GM20431 (cell line): ENCODE results near the gene ELAVL4.
"Not testable (repeated sequence)": the region's sequence is repeated elsewhere in the genome, so short reads cannot be mapped to it uniquely, and the experiment has no call there.

ENCODE experiments used
- in situ Hi-C: fragments of 300-500 bp; cut with MseI, MboI; formaldehyde crosslinking; loops from one replicate; pipeline ENCODE4 v1.15.0; 2020; ENCODE audit warnings: low sequenced_read_pairs; ENCODE audit not compliant: unreplicated experiment

The ELAVL4 gene

DNA sequence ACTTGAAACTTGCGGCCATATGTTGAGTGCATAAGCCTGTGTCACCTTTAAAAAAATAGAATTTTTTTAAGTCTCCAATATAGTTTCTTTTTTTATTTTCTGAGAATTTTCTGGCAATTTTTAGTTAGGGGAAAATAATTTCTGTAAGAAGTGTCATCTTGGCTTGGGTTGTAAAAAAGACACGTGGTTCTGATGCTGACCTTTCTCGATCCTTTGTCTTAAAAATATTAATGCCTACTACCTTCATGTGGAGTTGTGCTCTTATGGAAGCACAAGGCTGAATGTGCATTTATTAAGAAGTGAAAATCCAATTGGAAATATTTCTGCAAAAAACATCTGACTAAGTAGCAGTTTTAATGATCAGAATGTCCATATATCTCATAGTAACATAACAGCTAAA is 3.5 kb downstream of the ELAVL4 start:
- in situ Hi-C loops = no loop called here

DNA sequence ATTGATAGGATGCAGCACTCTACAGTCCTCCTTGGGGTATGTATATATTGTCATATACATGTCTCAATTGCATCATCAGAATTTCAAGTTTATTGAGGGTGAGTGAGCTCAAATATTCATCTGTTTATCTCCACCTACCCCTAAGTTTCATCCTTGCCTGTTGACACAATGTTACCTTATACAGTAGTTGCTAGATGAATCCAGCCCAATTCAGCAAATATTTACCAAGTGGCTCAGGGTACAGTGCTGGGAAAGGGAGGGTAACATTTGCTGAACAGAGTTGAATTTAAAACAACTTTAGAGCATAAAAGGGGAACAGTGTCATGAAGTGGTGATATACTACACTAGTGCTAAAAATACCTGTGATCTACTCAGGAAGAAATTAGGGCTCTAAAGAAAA is 14.4 kb downstream of the ELAVL4 start:
- in situ Hi-C loops = no loop called here

DNA sequence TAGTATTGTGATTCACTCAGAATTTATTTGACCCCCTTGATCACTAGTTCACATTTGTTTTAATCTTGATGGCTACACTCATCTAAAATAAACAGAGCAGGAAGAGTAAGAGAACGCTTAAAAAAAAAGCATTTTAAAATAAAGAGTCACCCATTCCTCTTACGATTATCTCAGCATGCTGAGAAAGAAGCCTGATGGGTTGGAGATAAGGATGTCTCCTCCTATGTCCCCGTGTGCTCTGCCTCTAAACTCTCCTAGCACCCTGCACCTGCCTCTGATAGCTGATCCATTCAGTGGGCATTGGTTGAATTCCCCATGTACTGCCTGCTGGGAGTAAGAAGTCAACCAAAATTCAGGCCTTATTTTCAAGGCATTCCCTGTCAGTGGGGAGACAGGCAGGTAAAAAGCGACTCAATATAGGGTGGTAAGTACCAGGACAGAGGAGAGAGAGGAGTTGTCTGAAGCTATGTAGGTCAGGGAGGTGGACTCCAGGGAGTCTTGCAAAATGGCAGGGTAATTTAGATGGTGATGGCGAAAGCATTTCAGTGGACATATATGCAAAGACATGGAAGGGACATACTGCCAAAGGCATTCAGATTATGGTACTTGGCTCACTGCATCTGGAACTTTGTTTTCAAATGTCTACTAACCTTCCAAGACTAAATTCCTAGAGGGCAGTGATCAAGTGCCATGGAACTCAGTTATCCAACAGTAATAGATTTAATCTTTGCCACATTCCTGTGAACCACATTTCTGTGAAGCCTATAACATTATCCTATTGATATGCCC is 18.4 kb downstream of the ELAVL4 start:
- in situ Hi-C loops = no loop called here

DNA sequence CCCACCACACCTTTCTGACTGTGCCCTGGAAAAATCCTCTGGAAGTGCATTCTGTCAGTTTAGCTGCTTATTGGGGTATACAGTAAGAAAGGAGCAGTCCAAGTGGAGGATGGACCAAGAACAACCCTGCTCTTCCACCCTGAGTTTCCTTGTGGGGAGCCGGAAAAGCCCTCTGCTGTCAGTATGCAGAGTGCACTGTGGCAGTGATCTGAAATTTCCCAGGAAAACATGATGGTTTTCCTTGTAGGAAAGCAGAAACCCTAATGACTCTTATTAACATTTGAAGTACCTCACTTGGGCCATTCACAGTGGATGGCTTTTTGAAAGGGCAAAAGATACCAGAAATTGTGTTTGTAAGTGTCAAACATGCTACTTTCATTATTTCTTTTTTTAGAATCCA is 20.5 kb downstream of the ELAVL4 start:
- in situ Hi-C loops = no loop called here

DNA sequence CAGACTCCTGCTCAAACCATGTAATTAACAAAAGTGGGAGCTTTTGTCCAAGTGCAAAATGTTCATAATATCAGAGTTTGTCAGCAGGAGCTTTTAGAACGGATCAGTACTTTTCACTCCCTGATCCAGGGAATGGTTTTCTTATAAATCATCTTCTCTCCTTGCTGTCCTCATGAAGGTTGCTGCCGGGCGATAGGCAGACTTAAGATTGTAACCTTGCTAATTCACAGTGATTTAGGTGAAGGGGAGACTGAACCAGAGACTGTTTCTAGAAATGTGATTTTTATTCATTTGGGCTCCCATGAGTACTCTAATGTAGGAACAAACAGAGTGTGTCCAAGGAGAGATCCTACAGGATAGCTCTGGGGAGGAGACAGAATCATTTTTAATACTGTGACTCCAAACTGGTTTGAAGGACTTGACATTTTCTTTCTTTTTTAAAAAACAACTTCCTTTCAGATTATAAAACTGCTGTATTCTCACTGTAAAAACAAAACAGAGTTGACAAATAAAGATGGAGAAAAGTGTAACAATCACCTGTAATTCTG is 23.7 kb downstream of the ELAVL4 start:
- in situ Hi-C loops = no loop called here

DNA sequence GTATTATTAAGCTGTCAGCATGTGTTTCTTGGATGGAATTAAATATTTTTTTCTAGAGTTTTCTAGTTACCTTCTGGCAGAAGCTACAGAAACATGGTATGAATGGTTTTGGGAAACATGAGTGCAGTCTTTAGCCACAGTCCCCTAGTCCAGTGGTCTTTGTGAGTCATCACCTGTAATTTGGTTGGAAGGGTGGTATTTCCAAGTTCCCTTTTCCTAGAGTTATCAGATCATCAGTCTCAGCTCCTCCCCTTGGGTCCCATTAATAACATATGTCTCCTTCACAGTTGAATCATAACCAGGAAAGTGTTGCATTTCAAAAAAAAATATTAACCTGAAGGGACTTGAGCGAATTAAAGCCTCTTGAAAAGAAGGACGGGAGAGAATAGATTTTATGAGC is 27.0 kb downstream of the ELAVL4 start:
- in situ Hi-C loops = no loop called here

DNA sequence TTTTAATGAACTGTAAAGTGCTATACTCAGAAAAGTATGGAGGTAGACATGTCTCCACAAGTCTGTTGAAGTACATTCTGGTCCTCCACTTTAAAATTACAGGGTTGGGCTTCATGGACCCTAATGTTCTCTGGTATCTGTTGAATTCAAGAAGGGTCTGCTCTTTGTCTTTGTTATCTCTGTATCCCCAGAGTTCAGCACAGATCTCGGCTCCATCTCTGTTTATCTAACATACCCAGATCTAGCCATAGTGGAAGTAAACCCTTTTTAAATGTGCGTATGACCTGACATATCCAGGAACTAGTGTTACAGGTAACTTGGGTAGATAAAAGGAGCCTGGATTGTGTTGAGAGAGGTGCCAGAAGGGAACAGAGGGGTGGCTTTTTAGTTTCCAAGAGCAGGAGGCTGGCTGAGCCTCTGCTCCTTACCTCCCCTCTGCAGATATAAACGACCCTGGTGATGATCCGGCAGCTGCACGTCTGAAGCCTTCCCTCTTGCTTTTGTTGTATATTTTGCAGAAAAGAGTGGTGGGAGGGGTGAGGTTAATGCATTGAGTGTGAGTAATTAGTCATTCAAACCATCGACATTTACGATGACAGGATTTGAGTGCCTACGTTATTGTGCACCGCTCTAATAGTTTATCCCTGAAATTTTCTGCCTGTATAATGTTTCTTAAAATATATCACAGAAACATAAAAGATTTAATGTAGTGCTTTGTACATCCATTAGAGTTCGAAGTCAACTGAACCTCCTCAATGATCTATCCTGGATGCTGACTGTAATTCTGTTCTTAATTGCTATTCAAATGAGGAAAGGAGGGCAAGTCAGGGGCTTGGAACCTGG is 30.8 kb downstream of the ELAVL4 start:
- in situ Hi-C loops = no loop called here

DNA sequence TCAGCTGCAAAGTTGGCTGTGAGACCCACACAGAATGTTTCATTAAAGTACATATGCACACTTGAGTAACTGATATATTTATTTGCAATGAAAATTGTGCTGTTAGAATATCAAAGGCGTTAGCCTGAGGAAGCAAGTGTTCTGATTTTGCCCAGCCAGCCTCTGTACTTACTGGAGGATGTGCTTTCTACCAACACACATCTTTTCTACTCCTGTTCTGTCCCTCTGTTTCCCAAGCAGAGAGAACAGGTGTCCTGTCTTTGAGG is 31.4 kb downstream of the ELAVL4 start:
- in situ Hi-C loops = no loop called here

DNA sequence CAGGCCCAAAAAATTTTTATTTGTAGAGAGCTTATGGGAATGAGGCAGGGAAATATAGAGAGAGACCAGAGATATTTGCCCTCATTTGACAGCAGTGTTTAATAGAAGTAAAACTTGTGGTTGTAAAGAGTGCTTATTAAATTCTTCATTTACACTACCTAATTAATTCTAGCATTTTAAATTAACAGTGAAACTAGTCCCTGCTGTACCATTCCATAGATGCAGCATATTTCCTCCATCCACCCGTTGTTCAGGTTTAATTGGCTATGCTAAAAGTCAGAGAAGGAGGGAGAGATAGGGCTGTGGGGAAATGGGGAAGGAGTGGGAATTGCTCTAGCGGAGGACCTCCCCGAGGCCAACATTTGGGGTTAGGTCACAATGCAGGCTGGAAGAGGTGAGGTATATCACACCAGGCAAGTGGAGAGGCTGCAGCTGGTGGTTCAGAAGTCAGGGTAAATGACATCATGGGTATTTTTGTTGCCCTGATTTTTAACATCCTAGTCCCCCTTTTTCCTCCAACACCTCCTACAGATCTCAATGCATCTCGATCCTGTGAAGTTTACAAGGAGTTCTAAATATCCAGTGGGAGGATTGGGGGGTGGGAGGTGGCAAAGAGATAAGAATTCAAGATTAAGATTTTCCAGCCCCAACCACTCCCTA is 38.6 kb downstream of the ELAVL4 start:
- in situ Hi-C loops = no loop called here

DNA sequence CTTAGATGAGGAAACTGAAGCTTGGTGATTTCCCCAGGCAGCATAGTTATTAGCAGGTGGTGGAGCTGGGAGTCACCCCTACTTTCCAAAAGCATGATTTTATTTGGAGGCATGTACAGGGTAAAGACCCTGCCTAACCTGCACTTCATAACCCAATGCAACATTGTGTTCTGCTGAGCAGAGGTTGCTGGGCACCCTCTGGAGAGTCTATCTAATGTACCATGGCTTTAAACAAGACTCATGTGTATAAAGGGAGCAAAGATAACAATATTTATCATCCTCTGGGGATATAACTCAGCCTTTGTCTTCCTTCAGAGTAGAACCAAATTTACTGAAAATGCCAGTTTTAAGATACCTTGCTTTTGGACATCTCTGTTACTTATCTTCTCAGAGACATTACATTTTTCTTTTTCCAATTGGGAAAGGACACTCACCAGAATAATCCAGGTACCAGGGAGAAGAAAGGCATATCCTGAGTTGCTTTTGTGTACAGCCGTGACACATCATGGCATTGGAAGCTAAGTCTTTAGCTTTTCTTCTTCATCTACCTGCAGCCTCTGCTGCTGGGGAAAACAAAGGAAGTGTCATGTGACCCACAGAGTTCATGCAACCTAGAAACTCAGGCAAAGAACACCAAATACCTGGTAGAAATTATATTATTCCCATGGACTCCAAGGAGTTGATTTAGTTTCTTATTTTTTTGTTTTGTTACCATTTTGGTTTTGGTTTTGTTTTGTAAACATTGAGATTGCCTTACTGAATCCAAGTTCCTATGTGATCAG is 39.6 kb downstream of the ELAVL4 start:
- in situ Hi-C loops = no loop called here

DNA sequence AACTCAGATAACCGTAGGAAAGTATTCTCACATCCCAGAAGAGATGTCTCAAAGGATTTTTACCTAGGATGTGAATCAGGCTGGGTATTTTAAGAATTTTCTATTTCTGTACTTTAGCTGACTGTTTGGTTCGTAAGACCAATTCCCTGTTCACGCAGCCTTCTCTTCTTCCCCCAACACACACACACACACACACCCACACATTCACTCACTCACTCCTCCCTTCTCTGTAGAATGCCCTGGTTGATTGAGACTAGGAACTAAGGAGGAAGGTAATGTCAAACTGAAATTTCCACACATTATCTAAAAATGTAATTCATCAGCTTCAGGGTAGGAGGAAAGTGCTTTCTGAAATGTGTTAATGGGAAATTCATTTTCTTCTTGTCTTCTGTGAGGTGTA is 43.5 kb downstream of the ELAVL4 start:
- in situ Hi-C loops = no loop called here

DNA sequence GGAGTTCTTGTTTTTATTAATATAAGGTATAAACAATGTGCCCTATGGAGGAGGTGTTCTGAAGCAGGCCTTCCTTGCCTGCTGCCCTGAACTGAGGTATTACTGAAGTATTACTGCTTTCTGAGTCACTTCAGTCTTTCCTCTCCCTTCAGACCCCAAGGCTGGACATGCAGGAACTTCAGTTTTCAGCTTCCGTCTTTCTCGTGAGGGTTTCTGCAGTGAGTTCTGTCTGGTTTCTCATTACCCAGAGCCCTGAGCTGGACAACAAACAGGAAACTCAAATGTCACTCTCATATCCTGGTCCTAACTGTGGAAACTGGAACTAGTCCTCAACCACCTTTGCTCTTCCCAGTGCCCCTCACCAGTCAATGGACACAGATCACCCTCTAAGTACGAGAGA is 46.8 kb downstream of the ELAVL4 start:
- in situ Hi-C loops = no loop called here

DNA sequence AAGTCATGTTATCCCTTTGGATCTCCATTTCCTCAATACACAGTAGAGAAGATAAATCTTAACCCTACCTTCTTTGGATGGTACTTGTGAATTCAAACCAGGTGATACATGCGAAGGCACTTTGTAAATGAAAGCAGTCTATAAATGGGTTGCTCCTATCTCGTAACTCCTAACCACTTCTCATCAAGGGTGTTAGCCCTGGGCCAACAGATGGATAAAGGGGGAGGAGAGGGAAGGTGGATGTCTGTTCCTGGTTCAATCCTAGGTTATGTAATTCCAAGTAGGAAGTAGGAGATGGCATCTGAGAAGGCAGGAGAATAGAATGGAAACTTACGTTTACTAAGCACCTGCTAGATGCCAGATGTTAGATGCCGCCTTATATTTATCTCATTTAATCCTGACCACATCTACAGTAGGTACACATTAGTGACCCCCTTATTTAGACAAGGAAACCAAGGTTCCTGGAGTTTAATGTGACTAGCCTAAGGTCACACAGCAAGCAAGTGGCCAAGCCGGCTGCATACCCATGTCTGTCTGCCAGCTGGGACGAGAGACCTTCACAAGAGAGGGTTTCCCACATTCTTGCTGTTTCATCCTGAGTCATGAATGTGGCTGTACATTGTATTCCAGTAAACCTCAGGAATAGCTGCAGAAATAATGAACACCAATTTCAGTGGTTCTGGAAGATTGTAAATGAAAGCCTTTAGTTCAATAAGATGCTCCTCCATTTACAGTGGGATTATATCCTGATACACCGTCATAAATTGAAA is 47.7 kb downstream of the ELAVL4 start:
- in situ Hi-C loops = no loop called here

DNA sequence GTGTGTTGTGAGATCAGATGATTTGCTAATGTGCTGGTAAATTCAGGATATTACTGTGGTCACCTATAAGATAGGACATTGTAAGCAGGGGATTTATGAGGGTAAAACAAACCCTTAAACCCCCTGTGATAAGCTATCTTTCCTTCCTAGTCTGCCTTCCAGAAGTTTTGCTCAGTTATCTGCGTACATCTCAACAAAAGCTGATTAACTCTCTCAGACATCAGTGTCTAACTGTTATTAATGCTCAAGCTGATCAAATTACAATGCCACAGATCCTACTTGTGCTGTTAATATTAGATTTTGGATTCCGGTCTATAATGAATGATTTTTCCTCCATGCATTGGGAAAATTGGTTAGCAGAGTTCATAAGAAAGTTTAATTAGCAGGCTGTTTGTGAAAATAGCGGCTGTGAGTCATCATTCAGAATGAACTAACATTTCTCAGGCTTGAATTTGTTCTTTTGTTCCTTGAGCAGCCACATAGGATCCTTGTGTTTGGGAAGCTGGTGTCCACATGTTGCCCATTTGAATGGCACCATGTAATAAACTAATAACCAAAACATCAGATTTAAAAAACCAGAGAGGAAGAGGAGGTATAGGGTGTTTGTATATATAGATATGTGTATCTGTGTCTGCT is 48.7 kb downstream of the ELAVL4 start:
- in situ Hi-C loops = no loop called here

DNA sequence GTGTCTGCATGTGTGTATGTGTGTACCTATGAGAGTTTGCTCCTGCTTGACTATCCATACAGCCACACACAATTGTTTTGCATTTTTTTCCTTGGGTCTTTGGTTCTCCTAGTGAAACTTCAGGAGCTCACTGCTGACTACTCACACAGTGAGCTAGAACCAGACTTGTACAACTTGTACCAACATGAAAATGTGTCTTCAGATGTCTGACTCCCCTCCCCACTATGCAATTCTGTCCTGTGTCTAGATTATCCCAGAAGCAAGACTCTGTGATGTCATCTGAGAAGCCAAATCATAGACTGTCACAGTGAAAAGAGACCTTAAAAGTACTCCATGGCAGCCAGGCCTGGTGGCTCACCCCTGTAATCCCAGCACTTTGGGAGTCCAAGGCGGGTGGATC is 49.7 kb downstream of the ELAVL4 start:
- in situ Hi-C loops = no loop called here

DNA sequence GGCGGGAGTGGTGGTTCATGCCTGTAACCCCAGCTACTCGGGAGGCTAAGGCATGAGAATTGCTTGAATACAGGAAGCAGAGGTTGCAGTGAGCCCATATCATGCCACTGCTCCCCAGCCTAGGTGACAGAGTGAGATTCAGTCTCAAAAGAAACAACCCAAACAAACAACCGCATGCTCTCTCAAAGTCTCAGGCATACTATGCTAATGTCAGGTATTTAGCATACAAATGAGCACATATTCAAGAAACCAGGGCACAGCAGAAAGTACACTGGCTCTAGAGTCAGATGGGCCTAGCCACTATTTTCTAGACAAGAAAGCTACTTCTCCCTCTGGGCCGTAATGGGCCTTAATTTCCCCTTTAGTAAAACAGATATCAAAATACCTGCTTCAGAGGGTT is 55.0 kb downstream of the ELAVL4 start:
- in situ Hi-C loops = no loop called here

DNA sequence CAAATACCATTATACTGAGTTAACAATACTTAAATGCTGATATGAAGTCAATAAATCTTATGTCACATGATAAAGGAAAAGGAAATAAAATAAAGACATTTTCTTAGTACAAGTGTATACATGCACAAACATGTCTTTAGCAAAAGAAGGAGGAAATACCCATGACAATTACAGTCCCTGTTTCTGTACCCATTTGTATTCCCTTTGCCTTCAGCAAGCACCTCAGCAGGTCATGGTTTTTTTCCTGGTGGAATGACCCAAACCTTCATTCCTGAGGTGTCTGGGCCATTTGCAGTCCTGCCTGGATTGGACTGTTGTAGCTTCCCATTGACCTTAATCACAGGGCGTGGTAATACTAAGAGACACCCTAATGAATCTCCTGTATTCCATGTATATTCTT is 57.6 kb downstream of the ELAVL4 start:
- in situ Hi-C loops = not testable (repeated sequence)

DNA sequence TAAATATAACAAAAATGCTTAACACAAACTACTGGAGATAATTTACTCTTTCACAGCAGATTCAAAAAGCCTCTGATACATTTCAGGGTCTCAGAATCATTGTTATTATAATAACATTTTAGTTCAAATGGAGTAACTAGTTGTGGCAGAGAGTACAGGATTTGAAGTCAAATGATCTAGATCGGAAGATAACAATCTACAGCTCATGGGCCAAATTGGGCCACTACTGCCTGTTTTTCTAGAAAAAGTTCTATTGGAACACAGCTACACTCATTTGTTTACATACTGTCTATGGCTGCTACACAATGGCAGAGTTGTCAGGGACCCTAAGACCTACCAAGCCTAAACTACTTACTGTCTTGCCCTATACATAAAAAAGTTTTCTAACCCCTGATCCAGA is 63.6 kb downstream of the ELAVL4 start:
- in situ Hi-C loops = no loop called here

DNA sequence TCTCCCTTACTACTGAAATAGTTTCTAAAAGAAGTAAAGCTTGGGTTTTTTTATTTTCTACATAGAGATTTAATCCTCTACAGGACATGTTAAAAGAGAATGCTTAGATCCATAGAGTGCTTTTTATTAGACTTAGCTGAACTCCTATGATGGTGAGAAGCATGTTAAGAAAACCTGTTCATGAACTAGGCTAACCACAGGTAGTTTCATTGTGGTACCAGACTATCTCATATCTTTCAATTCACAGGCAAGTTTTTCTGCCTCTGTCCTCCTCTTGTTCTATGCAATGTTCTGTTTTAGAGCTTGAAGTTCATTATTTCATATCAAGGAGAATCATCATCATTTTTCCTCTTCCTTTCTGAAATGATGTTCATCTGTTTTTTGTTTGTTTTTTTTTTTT is 65.4 kb downstream of the ELAVL4 start:
- in situ Hi-C loops = no loop called here
